GM10266 (cell line): ENCODE results near the gene ZNF322.
"Not testable (repeated sequence)": the region's sequence is repeated elsewhere in the genome, so short reads cannot be mapped to it uniquely, and the experiment has no call there.

Experiments used
- DNase-seq: peaks from one replicate; pipeline ENCODE4 v3.0.0; 2012; ENCODE audit errors: extremely low spot score
- CTCF ChIP-seq: IDR thresholded peaks from 2 replicates; pipeline ENCODE4 v1.5.1; 2012; ENCODE audit warnings: mild to moderate bottlenecking, low read depth; ENCODE audit not compliant: control insufficient read depth, insufficient read depth; ENCODE audit errors: missing control alignments

The ZNF322 gene

GRCh38 chr6:26659042-26659999 is at the start of gene ZNF322:
Gene ZNF322, minus strand, starts transcription at chr6:26659746. Its CDS starts 21,193 bp downstream, at chr6:26638553.
- peak; percentile 93 for DNase-seq
- no peak for TF ChIP-seq CTCF

GRCh38 chr6:26705780-26706179 is 46.2 kb upstream of the ZNF322 start:
- DNase-seq: not testable (repeated sequence)

- DNase-seq: not testable (repeated sequence)
Observed at GRCh38 chr6:26705352-26705751, 45.8 kb upstream of the ZNF322 start.

- not testable (repeated sequence) for DNase-seq
Observed at GRCh38 chr6:26701023-26701747, 41.6 kb upstream of the ZNF322 start.

GRCh38 chr6:26697496-26697895 is 38.0 kb upstream of the ZNF322 start:
- DNase-seq: not testable (repeated sequence)

- not testable (repeated sequence) for DNase-seq
Observed at GRCh38 chr6:26689324-26689947, 29.9 kb upstream of the ZNF322 start.

- not testable (repeated sequence) for DNase-seq
Observed at GRCh38 chr6:26682435-26683042, 23.0 kb upstream of the ZNF322 start.

- not testable (repeated sequence) for DNase-seq
Observed at GRCh38 chr6:26673287-26673686, 13.7 kb upstream of the ZNF322 start.

- not testable (repeated sequence) for DNase-seq
Observed at GRCh38 chr6:26670558-26670957, 11.0 kb upstream of the ZNF322 start.

GRCh38 chr6:26670003-26670402 is 10.5 kb upstream of the ZNF322 start:
- not testable (repeated sequence) for DNase-seq

- DNase-seq: peak; percentile 51
- TF ChIP-seq CTCF: no peak
Observed at GRCh38 chr6:26660000-26660361, 435 bp upstream of the ZNF322 start.

GRCh38 chr6:26657256-26657655 is 2.3 kb downstream of the ZNF322 start:
- DNase-seq: no peak
- no peak for TF ChIP-seq CTCF
